Heart left ventricle (tissue), 13 donors: ENCODE data around the gene CRLF1.

Experiments used
- CTCF ChIP-seq, 12 donors: fragments of 200-600 bp; sonication (generic) in 4 of 12; IDR thresholded peaks; one replicate each; pipeline versions ENCODE4 v1.5.0 to v1.8.0; 2018 to 2022; ENCODE audit warnings: antibody characterized with exemption in 12 of 12, mild to moderate bottlenecking in 5 of 12
- POLR2A ChIP-seq, 2 donors: fragments of 450-650 bp; IDR thresholded peaks; one replicate each; pipeline ENCODE4 v1.6.1; 2017; ENCODE audit warnings: antibody characterized with exemption in 2 of 2, mild to moderate bottlenecking in 2 of 2, moderate library complexity in 2 of 2
- donor health status: ischemic (EF 13 %, LVEDD 7.1; RV severe dilation, severe dysfunction).
- donor health status: DM: no; HTN: yes; CAD: no.
- donor health status: DM: no; HTN: no; CAD: no.
- donor health status: ischemic (EF 25% LVEDD 6.9; RV normal size, moderate dysfunction).
- donor health status: ischemic (EF 25% LVEDD 5.7; RV mildly dilated, moderate dysfunction).
- donor health status: ischemic (EF 35%, LVEDD 5.7; RV mildly dilated, moderate dysfunction).
- donor health status: nonischemic (EF 11% LVEDD 7.7; RV severe dilation, severe dysfunction).
- donor health status: DM: yes; HTN: yes; CAD: no.
- donor health status: PGD.
- donor health status: ischemic (EF 29% LVEDD 5.4; RV normal size, mild dysfunction).
- donor health status: nonischemic (EF 23%, LVEDD 6.1; RV moderate dilation, normal function).

DNA sequence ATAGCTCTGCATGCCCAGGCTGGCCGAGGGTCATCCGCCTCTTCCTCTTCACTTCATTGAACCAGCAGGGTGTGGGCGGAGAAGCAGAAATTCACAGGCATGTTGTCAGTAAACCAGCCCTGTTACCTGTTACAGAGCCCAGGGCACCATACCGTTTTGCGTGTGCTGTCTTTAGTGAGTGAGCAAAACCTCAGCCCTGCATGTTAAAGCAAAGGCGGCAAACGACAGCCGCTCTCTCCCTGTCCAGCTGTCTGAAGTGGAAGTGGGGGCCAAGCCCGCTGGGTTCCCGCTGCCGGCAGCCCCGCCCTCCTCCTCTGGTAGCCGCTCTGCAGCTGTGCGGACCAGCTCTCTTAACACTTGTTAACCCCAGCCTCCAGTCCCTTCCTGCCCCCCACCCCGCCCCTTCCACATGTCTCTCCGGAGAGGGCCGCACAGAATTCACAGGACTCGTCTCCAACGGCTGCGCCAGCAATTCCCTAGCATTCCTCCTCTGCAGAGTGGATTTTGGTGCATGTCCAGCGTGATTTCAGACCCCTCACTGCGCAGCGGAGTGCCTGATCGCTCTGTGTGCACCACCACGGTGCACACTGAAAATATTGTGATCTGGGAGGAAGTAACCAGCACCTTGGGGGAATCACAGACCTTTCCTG lies 42.9 kb upstream of the CRLF1 start:
- TF ChIP-seq CTCF (IDR thresholded peaks at IDR 0.05) (no peak), POLR2A (IDR thresholded peaks at IDR 0.05) (no peak)
